Adrenal gland (tissue), 5 donors: ENCODE data around the gene DLEC1.

Experiments
- POLR2A ChIP-seq, 2 donors: fragments of 450-650 bp; IDR thresholded peaks; one replicate each; pipeline ENCODE4 v1.6.1; 2017; ENCODE audit warnings: antibody characterized with exemption in 2 of 2, mild to moderate bottlenecking in 2 of 2, moderate library complexity in 1 of 2
- TF ChIP-seq, protein P1 (sequence below), 6 experiments: fragments of 450-650 bp in 4 of 6; fragments of 200-600 bp in 2 of 6; sonication (generic) in 1 of 6; IDR thresholded peaks; 1 replicate in 5 of 6; 2 replicates in 1 of 6; pipeline versions ENCODE4 v1.5.1 to v1.8.0; 2016 to 2021; ENCODE audit warnings: antibody characterized with exemption in 6 of 6, mild to moderate bottlenecking in 2 of 6, moderate library complexity in 1 of 6
- donor health status: DM: no; HTN: no; CAD: no.

GRCh38 chr3:37990527-37990926 lies 48.5 kb upstream of the DLEC1 start, which contains the start of gene VILL:
- TF ChIP-seq, protein P1, sequence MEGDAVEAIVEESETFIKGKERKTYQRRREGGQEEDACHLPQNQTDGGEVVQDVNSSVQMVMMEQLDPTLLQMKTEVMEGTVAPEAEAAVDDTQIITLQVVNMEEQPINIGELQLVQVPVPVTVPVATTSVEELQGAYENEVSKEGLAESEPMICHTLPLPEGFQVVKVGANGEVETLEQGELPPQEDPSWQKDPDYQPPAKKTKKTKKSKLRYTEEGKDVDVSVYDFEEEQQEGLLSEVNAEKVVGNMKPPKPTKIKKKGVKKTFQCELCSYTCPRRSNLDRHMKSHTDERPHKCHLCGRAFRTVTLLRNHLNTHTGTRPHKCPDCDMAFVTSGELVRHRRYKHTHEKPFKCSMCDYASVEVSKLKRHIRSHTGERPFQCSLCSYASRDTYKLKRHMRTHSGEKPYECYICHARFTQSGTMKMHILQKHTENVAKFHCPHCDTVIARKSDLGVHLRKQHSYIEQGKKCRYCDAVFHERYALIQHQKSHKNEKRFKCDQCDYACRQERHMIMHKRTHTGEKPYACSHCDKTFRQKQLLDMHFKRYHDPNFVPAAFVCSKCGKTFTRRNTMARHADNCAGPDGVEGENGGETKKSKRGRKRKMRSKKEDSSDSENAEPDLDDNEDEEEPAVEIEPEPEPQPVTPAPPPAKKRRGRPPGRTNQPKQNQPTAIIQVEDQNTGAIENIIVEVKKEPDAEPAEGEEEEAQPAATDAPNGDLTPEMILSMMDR (IDR thresholded peaks at IDR 0.05): no peak
- no peak for TF ChIP-seq POLR2A (IDR thresholded peaks at IDR 0.05)
